Upper lobe of left lung (tissue), 6 donors: ENCODE measurements around the gene ABCA7. TPM values are rescaled to one million over a fixed set of nuclear protein-coding genes. Genes with fewer than 3 reads are reported as not detected.

Experiments used
- ATAC-seq, 2 donors: fragments of 200-7000 bp; cut with Tn5 transposase; one replicate each; pipeline ENCODE4 v1.9.1; 2022; ENCODE audit warnings: mild to moderate bottlenecking in 2 of 2, moderate library complexity in 2 of 2; ENCODE audit not compliant: low FRiP score in 2 of 2
- DNase-seq, 2 donors: peaks; one replicate each; pipeline ENCODE4 v3.0.0-alpha.2; 2019 to 2020
- H3K27ac ChIP-seq, 4 donors: fragments of 200-600 bp; sonication (generic); one replicate each; pipeline ENCODE4 v1.5.1; 2016 to 2019
- H3K27me3 ChIP-seq, 4 donors: fragments of 200-600 bp; sonication (generic); one replicate each; pipeline ENCODE4 v1.5.1; 2017 to 2019
- H3K36me3 ChIP-seq, 4 donors: fragments of 200-600 bp; sonication (generic); one replicate each; pipeline ENCODE4 v1.5.1; 2016 to 2019
- H3K4me1 ChIP-seq, 4 donors: fragments of 200-600 bp; sonication (generic); one replicate each; pipeline ENCODE4 v1.5.1; 2018 to 2019
- H3K4me3 ChIP-seq, 4 donors: fragments of 200-600 bp; sonication (generic); one replicate each; pipeline ENCODE4 v1.5.1; 2017 to 2019; ENCODE audit warnings: mild to moderate bottlenecking in 2 of 4, moderate library complexity in 1 of 4
- H3K9me3 ChIP-seq, 4 donors: fragments of 200-600 bp; sonication (generic); one replicate each; pipeline ENCODE4 v1.5.1; 2018 to 2019
- CTCF ChIP-seq, 6 experiments: fragments of 450-650 bp in 4 of 6; fragments of 200-600 bp in 2 of 6; sonication (generic) in 2 of 6; IDR thresholded peaks; one replicate each; pipeline ENCODE4 v1.5.1; 2016 to 2019; ENCODE audit warnings: antibody characterized with exemption in 6 of 6
- EP300 ChIP-seq, 4 donors: sonication (generic); formaldehyde crosslinking; IDR thresholded peaks; one replicate each; pipeline ENCODE4 v1.5.1; 2017; ENCODE audit warnings: antibody characterized with exemption in 4 of 4, control low read depth in 2 of 4
- POLR2A ChIP-seq, 4 donors: fragments of 450-650 bp; IDR thresholded peaks; one replicate each; pipeline ENCODE4 v1.5.1; 2016 to 2017; ENCODE audit warnings: antibody characterized with exemption in 4 of 4, mild to moderate bottlenecking in 2 of 4
- POLR2AphosphoS5 ChIP-seq, 2 donors: sonication (generic); formaldehyde crosslinking; IDR thresholded peaks; one replicate each; pipeline ENCODE4 v1.5.1; 2017; ENCODE audit warnings: antibody characterized with exemption in 2 of 2
- WGBS, 2 donors: methylation state at CpG; one replicate each; pipeline ENCODE4 v1.1.5; 2017 to 2018; 5-methylcytosine and 5-hydroxymethylcytosine counted together
- total RNA-seq, 6 donors: library from RNA; depleted of rRNA in 4 of 6; stranded (reverse); fragments of >200 nt in 4 of 6; gene quantifications; one replicate each; pipeline versions ENCODE4 v1.1.0 to v1.2.1, GENCODE V29; 2016 to 2021
- donor health status: DM: no; HTN: no; CAD: no; lungs with moderate emphysema.
- donor health status: DM: no; HTN: yes; CAD: no; lungs with severe emphysema.

The ABCA7 gene
- total RNA-seq, 6 donors from 2014 or later, result 34.1 to 224 (median 58.2) TPM

DNA sequence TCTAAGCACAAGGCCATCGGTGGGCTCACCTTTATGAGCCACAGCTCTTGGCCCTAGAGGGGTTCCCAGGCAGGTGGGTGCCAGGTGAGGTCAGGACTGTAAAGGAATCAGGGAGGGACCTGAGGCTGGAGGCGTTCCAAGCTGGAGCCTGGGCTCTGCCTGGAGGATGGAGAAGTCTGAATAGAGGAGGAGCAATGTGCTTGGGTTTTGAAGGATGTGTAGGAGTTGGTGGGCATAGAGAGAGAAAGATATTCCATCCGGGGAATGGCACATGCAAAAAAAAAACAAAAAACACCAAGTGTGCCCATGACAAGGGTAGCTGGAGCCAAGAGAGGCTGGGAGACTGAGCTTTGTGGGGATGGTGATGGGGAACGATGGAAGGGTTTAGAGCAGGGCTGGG, 37.3 kb upstream of the ABCA7 start:
- ATAC-seq (no peak), DNase-seq (no peak)
- Histone ChIP-seq H3K4me1 (peaks cover 16 to 22% (median 18%) of the 10 kb centered on the region in 4 donors), H3K27ac (no peak overlapping the region), H3K27me3 (peaks cover 2 to 39% (median 21%) of the 10 kb centered on the region in 4 donors), H3K9me3 (no peaks in the 10 kb centered on the region), H3K36me3 (peaks cover 0 to 5% (median 0%) of the 10 kb centered on the region in 4 donors), H3K4me3 (no peak overlapping the region)
- TF ChIP-seq POLR2AphosphoS5 (IDR thresholded peaks at IDR 0.05) (no peak), POLR2A (IDR thresholded peaks at IDR 0.05) (no peak), EP300 (IDR thresholded peaks at IDR 0.05) (no peak), CTCF (IDR thresholded peaks at IDR 0.05) (no peak)
- 83 to 85% methylated on average over 4 of the region's 4 CpGs for WGBS, 2 donors

DNA sequence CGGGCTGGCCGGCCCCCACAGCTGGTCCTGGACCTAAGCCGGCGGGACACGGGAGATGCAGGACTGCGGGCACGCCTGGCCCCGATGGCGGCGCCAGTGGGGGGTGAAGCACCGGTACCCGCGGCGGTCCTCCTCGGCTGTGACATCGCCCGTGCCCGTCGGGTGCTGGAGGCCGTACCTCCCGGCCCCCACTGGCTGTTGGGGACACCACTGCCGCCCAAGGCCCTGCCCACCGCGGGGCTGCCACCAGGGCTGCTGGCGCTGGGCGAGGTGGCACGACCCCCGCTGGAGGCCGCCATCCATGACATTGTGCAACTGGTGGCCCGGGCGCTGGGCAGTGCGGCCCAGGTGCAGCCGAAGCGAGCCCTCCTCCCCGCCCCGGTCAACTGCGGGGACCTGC, 36.6 kb upstream of the ABCA7 start:
- 73 to 84% methylated on average over 3 to 31 of the region's 37 CpGs for WGBS, 2 donors
- ATAC-seq (no peak), DNase-seq (peak in 1 of 2 donors; percentile 84)
- Histone ChIP-seq H3K4me1 (peaks cover 16 to 22% (median 18%) of the 10 kb centered on the region in 4 donors), H3K36me3 (peaks cover 0 to 10% (median under 1%) of the 10 kb centered on the region in 4 donors), H3K27ac (no peak overlapping the region), H3K9me3 (no peaks in the 10 kb centered on the region), H3K4me3 (no peak overlapping the region), H3K27me3 (peaks cover 2 to 34% (median 20%) of the 10 kb centered on the region in 4 donors)
- no peak for TF ChIP-seq CTCF (IDR thresholded peaks at IDR 0.05)
- TF ChIP-seq EP300 (IDR thresholded peaks at IDR 0.05), result no peak
- TF ChIP-seq POLR2A (IDR thresholded peaks at IDR 0.05), result no peak
- no peak for TF ChIP-seq POLR2AphosphoS5 (IDR thresholded peaks at IDR 0.05)

- peak in 1 of 2 donors; percentile 81 for DNase-seq
- Histone ChIP-seq H3K9me3 (no peaks in the 10 kb centered on the region), H3K36me3 (peaks cover 0 to 20% (median 8%) of the 10 kb centered on the region in 4 donors), H3K4me3 (no peak overlapping the region), H3K27me3 (peaks cover 2 to 25% (median 14%) of the 10 kb centered on the region in 4 donors), H3K4me1 (peaks cover 19 to 22% (median 20%) of the 10 kb centered on the region in 4 donors), H3K27ac (no peak overlapping the region)
- TF ChIP-seq POLR2AphosphoS5 (IDR thresholded peaks at IDR 0.05), result no peak
- no peak for TF ChIP-seq EP300 (IDR thresholded peaks at IDR 0.05)
- TF ChIP-seq POLR2A (IDR thresholded peaks at IDR 0.05), result no peak
- TF ChIP-seq CTCF (IDR thresholded peaks at IDR 0.05), result no peak
- 77 to 81% methylated on average over 12 to 30 of the region's 32 CpGs for WGBS, 2 donors
- no peak for ATAC-seq
These were observed 35.6 kb upstream of the ABCA7 start for GRCh38 chr19:1004204-1004802.

DNA sequence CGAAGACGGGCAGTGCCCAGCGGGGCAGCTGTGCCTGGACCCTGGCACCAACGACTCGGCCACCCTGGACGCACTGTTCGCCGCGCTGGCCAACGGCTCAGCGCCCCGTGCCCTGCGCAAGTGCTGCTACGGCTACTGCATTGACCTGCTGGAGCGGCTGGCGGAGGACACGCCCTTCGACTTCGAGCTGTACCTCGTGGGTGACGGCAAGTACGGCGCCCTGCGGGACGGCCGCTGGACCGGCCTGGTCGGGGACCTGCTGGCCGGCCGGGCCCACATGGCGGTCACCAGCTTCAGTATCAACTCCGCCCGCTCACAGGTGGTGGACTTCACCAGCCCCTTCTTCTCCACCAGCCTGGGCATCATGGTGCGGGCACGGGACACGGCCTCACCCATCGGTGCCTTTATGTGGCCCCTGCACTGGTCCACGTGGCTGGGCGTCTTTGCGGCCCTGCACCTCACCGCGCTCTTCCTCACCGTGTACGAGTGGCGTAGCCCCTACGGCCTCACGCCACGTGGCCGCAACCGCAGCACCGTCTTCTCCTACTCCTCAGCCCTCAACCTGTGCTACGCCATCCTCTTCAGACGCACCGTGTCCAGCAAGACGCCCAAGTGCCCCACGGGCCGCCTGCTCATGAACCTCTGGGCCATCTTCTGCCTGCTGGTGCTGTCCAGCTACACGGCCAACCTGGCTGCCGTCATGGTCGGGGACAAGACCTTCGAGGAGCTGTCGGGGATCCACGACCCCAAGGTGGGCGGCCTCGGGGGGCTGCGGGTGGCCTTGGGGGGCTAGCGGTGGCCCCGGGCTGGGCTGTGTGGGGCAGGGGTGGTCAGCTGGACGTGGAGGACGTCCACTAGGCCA, 34.9 kb upstream of the ABCA7 start:
- peaks cover 2 to 20% (median 10%) of the 10 kb centered on the region in 4 donors for H3K27me3 ChIP-seq
- no peak for TF ChIP-seq EP300 (IDR thresholded peaks at IDR 0.05)
- no peak for TF ChIP-seq POLR2AphosphoS5 (IDR thresholded peaks at IDR 0.05)
- no peak for TF ChIP-seq POLR2A (IDR thresholded peaks at IDR 0.05)
- TF ChIP-seq CTCF (IDR thresholded peaks at IDR 0.05), result no peak
- H3K4me3 ChIP-seq, result no peak overlapping the region
- peaks cover 0 to 26% (median 15%) of the 10 kb centered on the region in 4 donors for H3K36me3 ChIP-seq
- H3K27ac ChIP-seq, result no peak overlapping the region
- peaks cover 18 to 21% (median 20%) of the 10 kb centered on the region in 4 donors for H3K4me1 ChIP-seq
- ATAC-seq (no peak), DNase-seq (peak in 1 of 2 donors; percentile 84)
- no peaks in the 10 kb centered on the region for H3K9me3 ChIP-seq
- 86 to 89% methylated on average over 36 to 66 of the region's 70 CpGs for WGBS, 2 donors
